Lower lobe of right lung (tissue), 2 donors: ENCODE data around the gene PGLYRP3. TPM values are rescaled to one million over a fixed set of nuclear protein-coding genes. Genes with fewer than 3 reads are reported as not detected.

Experiments
- ATAC-seq, 2 donors: fragments of 200-7000 bp; cut with Tn5 transposase; one replicate each; pipeline ENCODE4 v1.9.1; 2020 to 2022; ENCODE audit warnings: mild to moderate bottlenecking in 2 of 2, moderate library complexity in 2 of 2
- DNase-seq: peaks from one replicate; pipeline ENCODE4 v3.0.0-alpha.2; 2020
- H3K27ac ChIP-seq: fragments of 200-600 bp; one replicate; pipeline ENCODE4 v1.8.0; 2022
- H3K27me3 ChIP-seq: fragments of 200-600 bp; one replicate; pipeline ENCODE4 v1.8.0; 2022; ENCODE audit warnings: low read depth
- H3K36me3 ChIP-seq: fragments of 200-600 bp; one replicate; pipeline ENCODE4 v1.8.0; 2022; ENCODE audit warnings: mild to moderate bottlenecking
- H3K4me1 ChIP-seq: fragments of 200-600 bp; one replicate; pipeline ENCODE4 v1.8.0; 2022
- H3K4me3 ChIP-seq: fragments of 200-600 bp; one replicate; pipeline ENCODE4 v1.8.0; 2022; ENCODE audit warnings: mild to moderate bottlenecking
- H3K9me3 ChIP-seq: fragments of 200-600 bp; one replicate; pipeline ENCODE4 v1.8.0; 2022
- CTCF ChIP-seq: fragments of 200-600 bp; IDR thresholded peaks from one replicate; pipeline ENCODE4 v1.8.0; 2022; ENCODE audit warnings: antibody characterized with exemption, mild to moderate bottlenecking
- intact Hi-C: fragments of 100-400 bp; cut with DNase I; formaldehyde crosslinking; loops from one replicate; pipeline ENCODE4 v1.11.0; 2022
- total RNA-seq: library from RNA; stranded (reverse); fragmentation: NEBNext Ultra II Directional; extraction: Animal tissue kit (Norgen Biotek cat#: 25700); gene quantifications from one replicate; pipeline ENCODE4 v1.2.1, GENCODE V29; 2021
- donor health status: DM: no; HTN: yes; CAD: no; lungs with severe emphysema.

Gene PGLYRP3
- total RNA-seq, 1 donor from 2014 or later = not detected

- H3K4me1 ChIP-seq = peaks cover 21% of the 10 kb centered on the region
- ATAC-seq (no peak), DNase-seq (no peak)
- TF ChIP-seq CTCF = no peak
- no peaks in the 10 kb centered on the region for H3K36me3 ChIP-seq
- H3K27ac ChIP-seq = no peak overlapping the region
- H3K4me3 ChIP-seq = no peak overlapping the region
- no peaks in the 10 kb centered on the region for H3K9me3 ChIP-seq
- intact Hi-C loops = no loop called here
- H3K27me3 ChIP-seq = peaks cover 16% of the 10 kb centered on the region
Observed at GRCh38 chr1:153341431-153341934, 28.7 kb upstream of the PGLYRP3 start.

GRCh38 chr1:153340356-153340755 lies 27.6 kb upstream of the PGLYRP3 start:
- H3K27ac ChIP-seq = no peak overlapping the region
- DNase-seq = no peak

GRCh38 chr1:153339802-153340201 lies 27.1 kb upstream of the PGLYRP3 start:
- DNase-seq = no peak
- Histone ChIP-seq H3K27me3 (peaks cover 12% of the 10 kb centered on the region), H3K9me3 (no peaks in the 10 kb centered on the region), H3K4me1 (peaks cover 10% of the 10 kb centered on the region), H3K4me3 (no peak overlapping the region), H3K27ac (no peak overlapping the region), H3K36me3 (no peaks in the 10 kb centered on the region)
- intact Hi-C loops = no loop called here
- no peak for TF ChIP-seq CTCF
- no peak for ATAC-seq

More at GRCh38 chr1:153340356-153340755, 27.6 kb upstream of the PGLYRP3 start:
- intact Hi-C loops = no loop called here
- ATAC-seq = no peak
- TF ChIP-seq CTCF = no peak
- Histone ChIP-seq H3K36me3 (no peaks in the 10 kb centered on the region), H3K9me3 (no peaks in the 10 kb centered on the region), H3K27me3 (peaks cover 12% of the 10 kb centered on the region), H3K4me3 (no peak overlapping the region), H3K4me1 (peaks cover 16% of the 10 kb centered on the region)

- TF ChIP-seq CTCF = no peak
- Histone ChIP-seq H3K36me3 (no peaks in the 10 kb centered on the region), H3K27ac (no peak overlapping the region), H3K4me3 (no peak overlapping the region), H3K4me1 (no peaks in the 10 kb centered on the region), H3K9me3 (no peaks in the 10 kb centered on the region), H3K27me3 (peaks cover 12% of the 10 kb centered on the region)
- DNase-seq (no peak), ATAC-seq (no peak)
- intact Hi-C loops = no loop called here
Observed at GRCh38 chr1:153337980-153338853, 25.5 kb upstream of the PGLYRP3 start.

- Histone ChIP-seq H3K9me3 (no peaks in the 10 kb centered on the region), H3K4me1 (no peaks in the 10 kb centered on the region), H3K27ac (no peak overlapping the region), H3K27me3 (peaks cover 11% of the 10 kb centered on the region), H3K4me3 (no peak overlapping the region), H3K36me3 (no peaks in the 10 kb centered on the region)
- intact Hi-C loops = no loop called here
- TF ChIP-seq CTCF = no peak
- ATAC-seq (no peak), DNase-seq (no peak)
Observed at GRCh38 chr1:153336650-153337049, 23.9 kb upstream of the PGLYRP3 start.
